Transverse colon (tissue), 4 donors: ENCODE measurements around the gene HPN.
"Not testable (repeated sequence)": the region's sequence is repeated elsewhere in the genome, so short reads cannot be mapped to it uniquely, and the experiment has no call there.

Source experiments
- CTCF ChIP-seq, 5 experiments: fragments of 200-600 bp in 3 of 5; fragments of 450-650 bp in 2 of 5; sonication (generic) in 3 of 5; IDR thresholded peaks; 1 replicate in 2 of 5; 2 replicates in 3 of 5; pipeline ENCODE4 v1.5.1; 2016 to 2017; ENCODE audit warnings: antibody characterized with exemption in 5 of 5, inconsistent platforms in 3 of 5, mild to moderate bottlenecking in 2 of 5, moderate library complexity in 1 of 5
- EP300 ChIP-seq: sonication (generic); formaldehyde crosslinking; IDR thresholded peaks from one replicate; pipeline ENCODE4 v1.6.1; 2017; ENCODE audit warnings: antibody characterized with exemption, low read depth
- POLR2A ChIP-seq: fragments of 450-650 bp; IDR thresholded peaks from one replicate; pipeline ENCODE4 v1.6.1; 2016; ENCODE audit warnings: antibody characterized with exemption, mild to moderate bottlenecking, moderate library complexity
- POLR2AphosphoS5 ChIP-seq, 3 donors: sonication (generic); formaldehyde crosslinking; IDR thresholded peaks; one replicate each; pipeline ENCODE4 v1.6.1; 2016; ENCODE audit warnings: antibody characterized with exemption in 3 of 3

DNA sequence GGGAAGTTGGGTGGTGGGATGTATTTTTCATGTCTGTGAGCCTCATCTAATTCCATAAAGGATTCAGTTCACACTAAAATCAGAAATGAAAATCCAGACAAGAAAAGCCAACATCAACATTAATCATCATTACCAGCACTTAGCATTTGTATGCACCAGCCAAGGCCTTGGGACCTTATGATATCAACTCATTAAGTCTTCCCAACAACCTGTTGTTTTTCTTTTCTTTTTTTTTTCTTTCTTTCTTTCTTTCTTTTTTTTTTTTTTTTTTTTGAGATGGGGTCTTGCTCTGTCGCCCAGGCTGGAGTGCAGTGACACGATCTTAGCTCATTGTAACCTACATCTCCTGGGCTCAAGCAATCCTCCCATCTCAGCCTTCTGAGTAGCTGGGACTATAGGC is 9.1 kb downstream of the HPN start:
- TF ChIP-seq CTCF (IDR thresholded peaks at IDR 0.05); POLR2A; EP300; POLR2AphosphoS5 (IDR thresholded peaks at IDR 0.05): not testable (repeated sequence)
